ENCODE measurements around the gene EVI5.

EVI5 gene

GRCh38 chr1:92484472-92485380 lies 300.2 kb downstream of the EVI5 start:
- DNase-seq (ENCODE audit: low read depth, low spot score) = no peak

- DNase-seq (ENCODE audit: low read depth, low spot score) = no peak
Measured at GRCh38 chr1:92483610-92484471, 301.1 kb downstream of the EVI5 start.

- DNase-seq (ENCODE audit: low read depth, low spot score) = no peak
Measured at GRCh38 chr1:92482665-92483609, 302.0 kb downstream of the EVI5 start.

GRCh38 chr1:92481971-92482664 lies 302.8 kb downstream of the EVI5 start:
- DNase-seq (ENCODE audit: low read depth, low spot score) = no peak

- no peak for DNase-seq (ENCODE audit: low read depth, low spot score)
Measured at GRCh38 chr1:92481599-92481925, 303.3 kb downstream of the EVI5 start.

- no peak for DNase-seq (ENCODE audit: low read depth, low spot score)
Measured at GRCh38 chr1:92480813-92481598, 303.9 kb downstream of the EVI5 start.

- no peak for DNase-seq (ENCODE audit: low read depth, low spot score)
Measured at GRCh38 chr1:92480200-92480812, 304.6 kb downstream of the EVI5 start.

GRCh38 chr1:92479587-92479986 lies 305.3 kb downstream of the EVI5 start:
- no peak for DNase-seq (ENCODE audit: low read depth, low spot score)

- DNase-seq (ENCODE audit: low read depth, low spot score) = no peak
Measured at GRCh38 chr1:92478393-92478792, 306.5 kb downstream of the EVI5 start.

GRCh38 chr1:92476071-92476631 lies 308.8 kb downstream of the EVI5 start:
- no peak for DNase-seq (ENCODE audit: low read depth, low spot score)

- no peak for DNase-seq (ENCODE audit: low read depth, low spot score)
Measured at GRCh38 chr1:92475029-92475428, 309.9 kb downstream of the EVI5 start.

- DNase-seq (ENCODE audit: low read depth, low spot score) = no peak
Measured at GRCh38 chr1:92473781-92474495, 311.0 kb downstream of the EVI5 start.

GRCh38 chr1:92470216-92470615 lies 314.7 kb downstream of the EVI5 start:
- no peak for DNase-seq (ENCODE audit: low read depth, low spot score)

- DNase-seq (ENCODE audit: low read depth, low spot score) = no peak
Measured at GRCh38 chr1:92466683-92467352, 318.1 kb downstream of the EVI5 start.

GRCh38 chr1:92465256-92465647 lies 319.7 kb downstream of the EVI5 start:
- no peak for DNase-seq (ENCODE audit: low read depth, low spot score)

GRCh38 chr1:92464588-92465255 lies 320.2 kb downstream of the EVI5 start:
- no peak for DNase-seq (ENCODE audit: low read depth, low spot score)

GRCh38 chr1:92461364-92462097 lies 323.4 kb downstream of the EVI5 start:
- no peak for DNase-seq (ENCODE audit: low read depth, low spot score)

All from activated CD4-positive, CD25-positive, alpha-beta regulatory T cell treated with anti-CD3 and anti-CD28 coated beads, Interleukin-2, amount 50 U/mL, for 16 hours (primary cell).